Loucy (cell line): Measurements from ENCODE around the gene NDUFAF4.
"Not testable (repeated sequence)": the region's sequence is repeated elsewhere in the genome, so short reads cannot be mapped to it uniquely, and the experiment has no call there.

Experiments
- H2AFZ ChIP-seq: fragments of 200-600 bp; sonication (generic); 2 replicates; pipeline ENCODE4 v1.6.0; 2016; ENCODE audit warnings: antibody characterized with exemption, mild to moderate bottlenecking, low read length, moderate library complexity
- H3F3A ChIP-seq: fragments of 200-600 bp; 2 replicates; pipeline ENCODE4 v1.6.0; 2016; ENCODE audit warnings: antibody characterized with exemption, low read depth, mild to moderate bottlenecking
- H3K27me3 ChIP-seq: fragments of 200-600 bp; sonication (generic); 2 replicates; pipeline ENCODE4 v1.6.1; 2014; ENCODE audit warnings: low read length, mild to moderate bottlenecking; ENCODE audit not compliant: insufficient read depth, poor library complexity, severe bottlenecking
- H3K36me3 ChIP-seq: fragments of 200-600 bp; sonication (generic); 2 replicates; pipeline ENCODE4 v1.6.1; 2016; ENCODE audit warnings: low read length; ENCODE audit not compliant: insufficient read depth
- H3K4me1 ChIP-seq: fragments of 200-600 bp; sonication (generic); 2 replicates; pipeline ENCODE4 v1.5.1; 2014; ENCODE audit warnings: low read length, mild to moderate bottlenecking; ENCODE audit not compliant: insufficient read depth, poor library complexity, severe bottlenecking
- H3K4me2 ChIP-seq: fragments of 200-600 bp; sonication (generic); 2 replicates; pipeline ENCODE4 v1.6.0; 2014; ENCODE audit warnings: antibody characterized with exemption, low read length, low read depth, mild to moderate bottlenecking; ENCODE audit not compliant: poor library complexity, severe bottlenecking
- H3K4me3 ChIP-seq: fragments of 200-600 bp; sonication (generic); 2 replicates; pipeline ENCODE4 v1.5.1; 2014; ENCODE audit warnings: low read length, mild to moderate bottlenecking, mixed read lengths; ENCODE audit not compliant: poor library complexity, severe bottlenecking
- H3K79me2 ChIP-seq: fragments of 200-600 bp; sonication (generic); 2 replicates; pipeline ENCODE4 v1.6.1; 2014; ENCODE audit warnings: low read length; ENCODE audit not compliant: insufficient read depth
- H3K9ac ChIP-seq: fragments of 200-600 bp; sonication (generic); 2 replicates; pipeline ENCODE4 v1.6.0; 2014; ENCODE audit warnings: mild to moderate bottlenecking, low read depth, low read length, moderate library complexity; ENCODE audit not compliant: poor library complexity, severe bottlenecking
- H3K9me2 ChIP-seq: fragments of 200-600 bp; sonication (generic); replicated peaks from 2 replicates; pipeline ENCODE4 v1.6.1; 2016; ENCODE audit warnings: low read depth, low read length, mixed read lengths
- H3K9me3 ChIP-seq: fragments of 200-600 bp; sonication (generic); 2 replicates; pipeline ENCODE4 v1.6.1; 2014; ENCODE audit warnings: mild to moderate bottlenecking, antibody characterized with exemption, low read length, low read depth; ENCODE audit not compliant: insufficient read depth
- H4K20me1 ChIP-seq: fragments of 200-600 bp; sonication (generic); 2 replicates; pipeline ENCODE4 v1.6.0; 2014; ENCODE audit warnings: antibody characterized with exemption, low read length, mild to moderate bottlenecking; ENCODE audit not compliant: insufficient read depth, poor library complexity, severe bottlenecking
- EZH2phosphoT487 ChIP-seq: fragments of 200-600 bp; IDR thresholded peaks from 2 replicates; pipeline ENCODE4 v1.6.1; 2018; ENCODE audit warnings: antibody characterized with exemption, mild to moderate bottlenecking, moderate library complexity, borderline replicate concordance
- TF ChIP-seq, protein P1 (sequence below): fragments of 200-600 bp; sonication (generic); conservative IDR thresholded peaks from 2 replicates; pipeline ENCODE4 v1.5.1; 2014; ENCODE audit warnings: mild to moderate bottlenecking, antibody characterized with exemption, low read length

NDUFAF4 gene

DNA sequence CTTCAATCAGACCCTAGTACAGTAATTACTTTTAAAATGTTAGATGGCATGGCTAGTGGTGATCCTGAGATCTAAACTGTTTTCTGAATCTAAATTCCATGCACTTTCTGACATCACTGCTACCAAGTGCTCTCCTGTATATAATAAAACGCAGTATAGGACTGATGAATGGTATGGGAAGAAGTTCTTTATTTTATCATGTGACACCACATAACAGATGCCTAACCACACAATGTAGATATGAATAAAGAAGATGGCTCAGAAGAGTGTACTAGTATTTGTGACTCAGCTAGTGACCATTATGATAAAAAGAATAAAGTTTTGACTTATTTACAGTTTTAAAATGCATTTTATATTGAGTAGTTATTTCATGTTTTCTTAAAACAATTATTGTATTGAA, 8.5 kb downstream of the NDUFAF4 start:
- Histone ChIP-seq H3K27me3 (no peaks in the 10 kb centered on the region), H3K79me2 (peaks cover 11% of the 10 kb centered on the region; the same call in 1 of the 2 replicates), H3K9ac (no peak overlapping the region), H3K4me2 (no peak overlapping the region), H3F3A (no peaks in the 10 kb centered on the region), H2AFZ (no peak overlapping the region), H3K9me2 (no peaks in the 10 kb centered on the region), H4K20me1 (peaks cover 16% of the 10 kb centered on the region), H3K4me3 (no peak overlapping the region), H3K36me3 (peaks cover 34% of the 10 kb centered on the region; the same call in 1 of the 2 replicates), H3K4me1 (no peaks in the 10 kb centered on the region), H3K9me3 (no peaks in the 10 kb centered on the region)
- TF ChIP-seq EZH2phosphoT487, result no peak
- TF ChIP-seq, protein P1, sequence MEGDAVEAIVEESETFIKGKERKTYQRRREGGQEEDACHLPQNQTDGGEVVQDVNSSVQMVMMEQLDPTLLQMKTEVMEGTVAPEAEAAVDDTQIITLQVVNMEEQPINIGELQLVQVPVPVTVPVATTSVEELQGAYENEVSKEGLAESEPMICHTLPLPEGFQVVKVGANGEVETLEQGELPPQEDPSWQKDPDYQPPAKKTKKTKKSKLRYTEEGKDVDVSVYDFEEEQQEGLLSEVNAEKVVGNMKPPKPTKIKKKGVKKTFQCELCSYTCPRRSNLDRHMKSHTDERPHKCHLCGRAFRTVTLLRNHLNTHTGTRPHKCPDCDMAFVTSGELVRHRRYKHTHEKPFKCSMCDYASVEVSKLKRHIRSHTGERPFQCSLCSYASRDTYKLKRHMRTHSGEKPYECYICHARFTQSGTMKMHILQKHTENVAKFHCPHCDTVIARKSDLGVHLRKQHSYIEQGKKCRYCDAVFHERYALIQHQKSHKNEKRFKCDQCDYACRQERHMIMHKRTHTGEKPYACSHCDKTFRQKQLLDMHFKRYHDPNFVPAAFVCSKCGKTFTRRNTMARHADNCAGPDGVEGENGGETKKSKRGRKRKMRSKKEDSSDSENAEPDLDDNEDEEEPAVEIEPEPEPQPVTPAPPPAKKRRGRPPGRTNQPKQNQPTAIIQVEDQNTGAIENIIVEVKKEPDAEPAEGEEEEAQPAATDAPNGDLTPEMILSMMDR, result no peak

- no peaks in the 10 kb centered on the region for H3F3A ChIP-seq
- no peaks in the 10 kb centered on the region for H3K9me3 ChIP-seq
- no peaks in the 10 kb centered on the region for H3K9me2 ChIP-seq
- H2AFZ ChIP-seq, result no peak overlapping the region
- H3K27me3 ChIP-seq, result no peaks in the 10 kb centered on the region
- H3K4me3 ChIP-seq, result no peak overlapping the region
- no peak overlapping the region for H3K9ac ChIP-seq
- no peaks in the 10 kb centered on the region for H3K4me1 ChIP-seq
- TF ChIP-seq, protein P1, result no peak
- no peak for TF ChIP-seq EZH2phosphoT487
- H4K20me1 ChIP-seq, result peaks cover 12% of the 10 kb centered on the region
- H3K4me2 ChIP-seq, result no peak overlapping the region
- H3K36me3 ChIP-seq, result peaks cover 31% of the 10 kb centered on the region; the same call in 1 of the 2 replicates
- H3K79me2 ChIP-seq, result peaks cover 7% of the 10 kb centered on the region; the same call in 1 of the 2 replicates
Measured at GRCh38 chr6:96888745-96889144, 8.9 kb downstream of the NDUFAF4 start.

GRCh38 chr6:96886519-96886918, 11.2 kb downstream of the NDUFAF4 start:
- no peak overlapping the region for H2AFZ ChIP-seq
- no peak overlapping the region for H3K4me3 ChIP-seq
- H3K9me3 ChIP-seq, result no peaks in the 10 kb centered on the region
- no peaks in the 10 kb centered on the region for H3F3A ChIP-seq
- no peaks in the 10 kb centered on the region for H3K4me1 ChIP-seq
- TF ChIP-seq EZH2phosphoT487, result no peak
- TF ChIP-seq, protein P1, result no peak
- H3K79me2 ChIP-seq, result no peaks in the 10 kb centered on the region
- no peaks in the 10 kb centered on the region for H3K9me2 ChIP-seq
- H3K9ac ChIP-seq, result no peak overlapping the region
- no peaks in the 10 kb centered on the region for H4K20me1 ChIP-seq
- no peaks in the 10 kb centered on the region for H3K27me3 ChIP-seq
- no peak overlapping the region for H3K4me2 ChIP-seq
- peaks cover 15% of the 10 kb centered on the region; the same call in 1 of the 2 replicates for H3K36me3 ChIP-seq

- not testable (repeated sequence) for H3K9me3 ChIP-seq, H4K20me1 ChIP-seq, H3F3A ChIP-seq, H3K27me3 ChIP-seq, H3K36me3 ChIP-seq, H3K79me2 ChIP-seq, H3K4me1 ChIP-seq, H3K4me3 ChIP-seq, H3K9ac ChIP-seq, H3K9me2 ChIP-seq
- Histone ChIP-seq H3K4me2 (peak overlapping the region; percentile 18), H2AFZ (peak overlapping the region; percentile 42; the same call in 1 of the 2 replicates)
Measured at GRCh38 chr6:96885187-96885631, 12.5 kb downstream of the NDUFAF4 start.
